ENCODE data around the gene SNX9.

Gene SNX9

DNA sequence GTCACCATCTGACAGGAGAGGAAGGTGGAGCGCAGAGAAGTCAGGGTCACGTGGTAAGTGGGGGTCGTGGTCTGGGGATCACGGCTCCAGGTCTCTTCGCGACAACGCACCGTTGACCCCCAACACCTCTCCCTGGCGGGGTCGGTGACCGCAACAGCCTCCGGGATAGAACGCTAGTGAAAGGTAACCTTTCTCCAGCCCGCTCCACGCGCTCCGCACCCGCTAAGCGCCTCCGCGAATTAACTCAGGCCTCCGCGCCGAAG is 158.0 kb downstream of the SNX9 start:
- peak overlapping the region; percentile 25 for H3K27ac ChIP-seq
- peak overlapping the region; percentile 14 for H3K9ac ChIP-seq
- H2AFZ ChIP-seq = peak overlapping the region; percentile 97
- no peaks in the 10 kb centered on the region for H3K27me3 ChIP-seq (ENCODE audit: control insufficient read depth, insufficient read depth, low read length)
- H3K4me3 ChIP-seq (ENCODE audit: low read depth, low read length) = peak overlapping the region; percentile 73
- H3K4me1 ChIP-seq = peaks cover 2% of the 10 kb centered on the region
- H3K9me3 ChIP-seq (ENCODE audit: control insufficient read depth, low read length) = no peaks in the 10 kb centered on the region
- no peaks in the 10 kb centered on the region for H3K36me3 ChIP-seq (ENCODE audit: control insufficient read depth, insufficient read depth, low read length)
- peak overlapping the region; percentile 97 for H3K4me2 ChIP-seq (ENCODE audit: low read length)
- H3K79me2 ChIP-seq = no peaks in the 10 kb centered on the region
- TF ChIP-seq CTCF (IDR thresholded peaks at IDR 0.05) = no peak

GRCh38 chr6:157981395-157982101 is 158.5 kb downstream of the SNX9 start, which contains the start of gene SYNJ2:
Gene SYNJ2, plus strand, starts transcription at chr6:157981863. Its CDS starts 99 bp downstream, at chr6:157981962.
- H3K4me1 ChIP-seq = peaks cover 2% of the 10 kb centered on the region
- H3K79me2 ChIP-seq = no peaks in the 10 kb centered on the region
- peak within 1 kb of the TSS; percentile 14 for H3K9ac ChIP-seq
- H3K4me2 ChIP-seq (ENCODE audit: low read length) = peak within 1 kb of the TSS; percentile 97
- no peaks in the 10 kb centered on the region for H3K27me3 ChIP-seq (ENCODE audit: control insufficient read depth, insufficient read depth, low read length)
- H3K36me3 ChIP-seq (ENCODE audit: control insufficient read depth, insufficient read depth, low read length) = no peaks in the 10 kb centered on the region
- TF ChIP-seq CTCF (IDR thresholded peaks at IDR 0.05) = peak; percentile 38
- peak within 1 kb of the TSS; percentile 97 for H2AFZ ChIP-seq
- peak within 1 kb of the TSS; percentile 25 for H3K27ac ChIP-seq
- no peaks in the 10 kb centered on the region for H3K9me3 ChIP-seq (ENCODE audit: control insufficient read depth, low read length)
- H3K4me3 ChIP-seq (ENCODE audit: low read depth, low read length) = peak within 1 kb of the TSS; percentile 73

- Histone ChIP-seq H3K9me3 (ENCODE audit: control insufficient read depth, low read length) (no peaks in the 10 kb centered on the region), H3K9ac (no peak overlapping the region), H3K27ac (no peak overlapping the region), H3K36me3 (ENCODE audit: control insufficient read depth, insufficient read depth, low read length) (no peaks in the 10 kb centered on the region), H3K79me2 (no peaks in the 10 kb centered on the region), H3K4me1 (peaks cover 2% of the 10 kb centered on the region), H3K27me3 (ENCODE audit: control insufficient read depth, insufficient read depth, low read length) (no peaks in the 10 kb centered on the region), H3K4me3 (ENCODE audit: low read depth, low read length) (peak overlapping the region; percentile 73), H3K4me2 (ENCODE audit: low read length) (peak overlapping the region; percentile 91), H2AFZ (peak overlapping the region; percentile 97)
- no peak for TF ChIP-seq CTCF (IDR thresholded peaks at IDR 0.05)
Observed at GRCh38 chr6:157982102-157982562, 159.1 kb downstream of the SNX9 start.

GRCh38 chr6:157982563-157983405 is 159.7 kb downstream of the SNX9 start:
- Histone ChIP-seq H3K27ac (no peak overlapping the region), H3K9ac (no peak overlapping the region), H3K27me3 (ENCODE audit: control insufficient read depth, insufficient read depth, low read length) (no peaks in the 10 kb centered on the region), H3K9me3 (ENCODE audit: control insufficient read depth, low read length) (no peaks in the 10 kb centered on the region), H3K4me3 (ENCODE audit: low read depth, low read length) (peak overlapping the region; percentile 73), H3K79me2 (no peaks in the 10 kb centered on the region), H2AFZ (peak overlapping the region; percentile 97), H3K4me1 (peaks cover 2% of the 10 kb centered on the region), H3K36me3 (ENCODE audit: control insufficient read depth, insufficient read depth, low read length) (no peaks in the 10 kb centered on the region), H3K4me2 (ENCODE audit: low read length) (peak overlapping the region; percentile 91)
- no peak for TF ChIP-seq CTCF (IDR thresholded peaks at IDR 0.05)
